ENCODE results near the gene SYNGR3. TPM values are rescaled to one million over a fixed set of nuclear protein-coding genes. Genes with fewer than 3 reads are reported as not detected.
"Not testable (repeated sequence)": the region's sequence is repeated elsewhere in the genome, so short reads cannot be mapped to it uniquely, and the experiment has no call there.

SYNGR3 gene
- total and polyA plus RNA-seq, 5 donors from 2014 or later: 0.82 to 3.2 (median 1.4) TPM; not detected in 1

- Mint-ChIP-seq H3K4me1 (peaks cover 0 to 11% (median 2%) of the 10 kb centered on the region in 4 donors), H3K9me3 (no peaks in the 10 kb centered on the region), H3K4me3 (peak overlapping the region in 1 of 4 donors; percentile 21), H3K36me3 (no peaks in the 10 kb centered on the region), H3K27me3 (peaks cover 18% of the 10 kb centered on the region), H3K27ac (no peak overlapping the region)
- Histone ChIP-seq H3K4me1 (ENCODE audit: control insufficient read depth, insufficient read depth, low read length, poor library complexity, severe bottlenecking) (peaks cover 14% of the 10 kb centered on the region), H3K9me3 (ENCODE audit: control insufficient read depth in 2 of 2, low read length in 2 of 2) (no peaks in the 10 kb centered on the region), H3K27ac (ENCODE audit: insufficient read depth, low read length, poor library complexity, severe bottlenecking) (no peak overlapping the region), H3K27me3 (ENCODE audit: control insufficient read depth, insufficient read depth, low read length) (no peaks in the 10 kb centered on the region), H3K4me3 (ENCODE audit: low read depth, low read length) (no peak overlapping the region), H3K36me3 (ENCODE audit: control insufficient read depth, insufficient read depth, low read length) (no peaks in the 10 kb centered on the region)
- ATAC-seq (ENCODE audit: low read depth in 2 of 2): no peak
- no peak for DNase-seq
Observed at GRCh38 chr16:2029350-2029749, 39.6 kb downstream of the SYNGR3 start.

- ATAC-seq (ENCODE audit: low read depth in 2 of 2) (no peak), DNase-seq (no peak)
- Histone ChIP-seq H3K9me3 (ENCODE audit: control insufficient read depth in 2 of 2, low read length in 2 of 2) (no peaks in the 10 kb centered on the region), H3K27ac (ENCODE audit: insufficient read depth, low read length, poor library complexity, severe bottlenecking) (no peak overlapping the region), H3K36me3 (ENCODE audit: control insufficient read depth, insufficient read depth, low read length) (no peaks in the 10 kb centered on the region), H3K4me3 (ENCODE audit: low read depth, low read length) (no peak overlapping the region), H3K27me3 (ENCODE audit: control insufficient read depth, insufficient read depth, low read length) (no peaks in the 10 kb centered on the region), H3K4me1 (ENCODE audit: control insufficient read depth, insufficient read depth, low read length, poor library complexity, severe bottlenecking) (peaks cover 14% of the 10 kb centered on the region)
- H3K27ac Mint-ChIP-seq: peak overlapping the region in 1 of 3 donors; percentile 56
- peaks cover 16% of the 10 kb centered on the region for H3K27me3 Mint-ChIP-seq
- H3K36me3 Mint-ChIP-seq: no peaks in the 10 kb centered on the region
- H3K4me1 Mint-ChIP-seq: peaks cover 0 to 11% (median 2%) of the 10 kb centered on the region in 4 donors
- peak overlapping the region in 3 of 4 donors; percentile 21 to 43 (median 28) for H3K4me3 Mint-ChIP-seq
- no peaks in the 10 kb centered on the region for H3K9me3 Mint-ChIP-seq
Observed at GRCh38 chr16:2030036-2030435, 40.3 kb downstream of the SYNGR3 start.

GRCh38 chr16:2031081-2031577, 41.4 kb downstream of the SYNGR3 start:
- ATAC-seq (ENCODE audit: low read depth in 2 of 2) (no peak), DNase-seq (no peak)
- no peaks in the 10 kb centered on the region for H3K27me3 ChIP-seq (ENCODE audit: control insufficient read depth, insufficient read depth, low read length)
- Mint-ChIP-seq H3K4me1 (peaks cover 0 to 8% (median 2%) of the 10 kb centered on the region in 4 donors), H3K27ac (no peak overlapping the region), H3K27me3 (peaks cover 11% of the 10 kb centered on the region), H3K36me3 (no peaks in the 10 kb centered on the region), H3K9me3 (no peaks in the 10 kb centered on the region), H3K4me3 (no peak overlapping the region)
- H3K4me1 ChIP-seq (ENCODE audit: control insufficient read depth, insufficient read depth, low read length, poor library complexity, severe bottlenecking): peaks cover 12% of the 10 kb centered on the region
- no peaks in the 10 kb centered on the region for H3K9me3 ChIP-seq (ENCODE audit: control insufficient read depth in 2 of 2, low read length in 2 of 2)
- no peak overlapping the region for H3K27ac ChIP-seq (ENCODE audit: insufficient read depth, low read length, poor library complexity, severe bottlenecking)
- no peaks in the 10 kb centered on the region for H3K36me3 ChIP-seq (ENCODE audit: control insufficient read depth, insufficient read depth, low read length)
- no peak overlapping the region for H3K4me3 ChIP-seq (ENCODE audit: low read depth, low read length)

- H3K27ac Mint-ChIP-seq: no peak overlapping the region
- H3K4me1 ChIP-seq (ENCODE audit: control insufficient read depth, insufficient read depth, low read length, poor library complexity, severe bottlenecking): peaks cover 2% of the 10 kb centered on the region
- no peak overlapping the region for H3K27ac ChIP-seq (ENCODE audit: insufficient read depth, low read length, poor library complexity, severe bottlenecking)
- no peaks in the 10 kb centered on the region for H3K36me3 ChIP-seq (ENCODE audit: control insufficient read depth, insufficient read depth, low read length)
- no peaks in the 10 kb centered on the region for H3K9me3 ChIP-seq (ENCODE audit: control insufficient read depth in 2 of 2, low read length in 2 of 2)
- ATAC-seq (ENCODE audit: low read depth in 2 of 2) (no peak), DNase-seq (no peak)
- H3K36me3 Mint-ChIP-seq: no peaks in the 10 kb centered on the region
- peaks cover 9% of the 10 kb centered on the region for H3K27me3 Mint-ChIP-seq
- H3K9me3 Mint-ChIP-seq: no peaks in the 10 kb centered on the region
- no peak overlapping the region for H3K4me3 Mint-ChIP-seq
- peaks cover 0 to 6% (median under 1%) of the 10 kb centered on the region in 4 donors for H3K4me1 Mint-ChIP-seq
- H3K27me3 ChIP-seq (ENCODE audit: control insufficient read depth, insufficient read depth, low read length): no peaks in the 10 kb centered on the region
- H3K4me3 ChIP-seq (ENCODE audit: low read depth, low read length): no peak overlapping the region
Observed at GRCh38 chr16:2032285-2033056, 42.7 kb downstream of the SYNGR3 start.

GRCh38 chr16:2033057-2033908, 43.5 kb downstream of the SYNGR3 start:
- peaks cover 2% of the 10 kb centered on the region for H3K27me3 Mint-ChIP-seq
- no peak overlapping the region for H3K4me3 ChIP-seq (ENCODE audit: low read depth, low read length)
- no peaks in the 10 kb centered on the region for H3K36me3 ChIP-seq (ENCODE audit: control insufficient read depth, insufficient read depth, low read length)
- peak overlapping the region in 1 of 3 donors; percentile 14 for H3K27ac Mint-ChIP-seq
- no peaks in the 10 kb centered on the region for H3K4me1 Mint-ChIP-seq
- H3K4me3 Mint-ChIP-seq: no peak overlapping the region
- H3K27me3 ChIP-seq (ENCODE audit: control insufficient read depth, insufficient read depth, low read length): no peaks in the 10 kb centered on the region
- H3K27ac ChIP-seq (ENCODE audit: insufficient read depth, low read length, poor library complexity, severe bottlenecking): no peak overlapping the region
- DNase-seq (no peak), ATAC-seq (ENCODE audit: low read depth in 2 of 2) (no peak)
- no peaks in the 10 kb centered on the region for H3K36me3 Mint-ChIP-seq
- no peaks in the 10 kb centered on the region for H3K9me3 Mint-ChIP-seq
- no peaks in the 10 kb centered on the region for H3K4me1 ChIP-seq (ENCODE audit: control insufficient read depth, insufficient read depth, low read length, poor library complexity, severe bottlenecking)
- H3K9me3 ChIP-seq (ENCODE audit: control insufficient read depth in 2 of 2, low read length in 2 of 2): no peaks in the 10 kb centered on the region

- not testable (repeated sequence) for H3K4me1 Mint-ChIP-seq; H3K4me3 ChIP-seq (ENCODE audit: low read depth, low read length); H3K36me3 Mint-ChIP-seq; H3K4me1 ChIP-seq (ENCODE audit: control insufficient read depth, insufficient read depth, low read length, poor library complexity, severe bottlenecking); DNase-seq; H3K27ac ChIP-seq (ENCODE audit: insufficient read depth, low read length, poor library complexity, severe bottlenecking); H3K9me3 Mint-ChIP-seq; H3K27me3 ChIP-seq (ENCODE audit: control insufficient read depth, insufficient read depth, low read length); H3K9me3 ChIP-seq (ENCODE audit: control insufficient read depth in 2 of 2, low read length in 2 of 2); H3K27me3 Mint-ChIP-seq; H3K27ac Mint-ChIP-seq; ATAC-seq (ENCODE audit: low read depth in 2 of 2); H3K36me3 ChIP-seq (ENCODE audit: control insufficient read depth, insufficient read depth, low read length)
- H3K4me3 Mint-ChIP-seq: peak overlapping the region in 1 of 4 donors; percentile 13
Observed at GRCh38 chr16:2033909-2034695, 44.3 kb downstream of the SYNGR3 start.

GRCh38 chr16:2034696-2035430, 45.1 kb downstream of the SYNGR3 start:
- no peak for ATAC-seq (ENCODE audit: low read depth in 2 of 2)
- H3K4me3 ChIP-seq (ENCODE audit: low read depth, low read length): no peak overlapping the region
- H3K9me3 Mint-ChIP-seq: no peaks in the 10 kb centered on the region
- H3K36me3 ChIP-seq (ENCODE audit: control insufficient read depth, insufficient read depth, low read length): no peaks in the 10 kb centered on the region
- no peak overlapping the region for H3K4me3 Mint-ChIP-seq
- H3K27ac ChIP-seq (ENCODE audit: insufficient read depth, low read length, poor library complexity, severe bottlenecking): no peak overlapping the region
- no peaks in the 10 kb centered on the region for H3K36me3 Mint-ChIP-seq
- DNase-seq: no peak
- H3K27me3 Mint-ChIP-seq: no peaks in the 10 kb centered on the region
- H3K27me3 ChIP-seq (ENCODE audit: control insufficient read depth, insufficient read depth, low read length): no peaks in the 10 kb centered on the region
- no peak overlapping the region for H3K27ac Mint-ChIP-seq
- no peaks in the 10 kb centered on the region for H3K9me3 ChIP-seq (ENCODE audit: control insufficient read depth in 2 of 2, low read length in 2 of 2)
- H3K4me1 ChIP-seq (ENCODE audit: control insufficient read depth, insufficient read depth, low read length, poor library complexity, severe bottlenecking): no peaks in the 10 kb centered on the region
- no peaks in the 10 kb centered on the region for H3K4me1 Mint-ChIP-seq

All from CD4-positive, CD25-positive, alpha-beta regulatory T cell (primary cell).